ENCODE results near the gene GRK6. TPM values are rescaled to one million over a fixed set of nuclear protein-coding genes. Genes with fewer than 3 reads are reported as not detected.

Gene GRK6
- total and polyA plus RNA-seq, 9 of the 15 experiments (the other 6 are each of a cell fraction or from before 2014, with no cell fraction given): 0.63 to 122 (median 44.5) TPM

DNA sequence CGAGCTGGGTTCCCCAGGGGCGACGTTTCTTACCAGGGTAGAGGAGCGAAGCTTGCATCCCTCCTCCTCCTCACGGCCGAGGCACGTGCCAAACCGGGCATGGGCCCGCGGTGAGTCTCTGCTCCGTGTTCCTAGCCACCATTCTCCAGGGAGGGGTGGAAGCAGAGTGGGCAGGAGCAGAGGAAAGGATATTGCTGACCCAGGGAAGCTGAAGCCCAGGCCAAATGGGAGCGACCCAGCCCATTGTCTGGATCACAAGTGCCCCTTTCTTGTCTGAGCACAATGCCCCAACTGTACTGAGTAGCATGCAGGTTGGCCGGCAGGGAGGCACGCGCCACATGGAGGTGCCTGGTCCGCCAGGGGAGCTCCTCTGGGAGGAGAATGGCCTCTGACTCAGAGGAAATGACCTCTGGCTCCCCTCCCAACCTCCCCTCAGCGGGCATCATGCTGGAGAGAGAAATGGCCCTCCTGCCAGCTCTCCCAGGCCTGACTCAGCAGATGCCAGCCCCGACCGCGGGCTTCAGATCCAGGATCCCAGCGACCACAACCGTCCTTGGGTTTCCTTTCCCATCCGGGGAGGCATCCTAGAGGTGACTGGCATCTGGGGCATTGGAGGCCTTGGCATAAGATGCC lies 21.3 kb downstream of the GRK6 start:
- H3K27me3 ChIP-seq (ENCODE audit: control insufficient read depth in 2 of 2, insufficient read depth in 2 of 2, low read length in 2 of 2): no peaks in the 10 kb centered on the region
- in situ Hi-C loops (cut with MboI): loop anchor here (5.0 kb wide), 1 partner anchor 55 kb away; no protein-coding TSS in a partner anchor
- H2AFZ ChIP-seq (ENCODE audit: low read depth, low read length): no peak overlapping the region
- H3K4me3 ChIP-seq: no peak overlapping the region
- ATAC-seq: no peak
- H3K36me3 ChIP-seq (ENCODE audit: control insufficient read depth, insufficient read depth, low read length): peaks cover 5% of the 10 kb centered on the region; the same call in 1 of the 3 replicates
- 24% methylated on average over 23 of the region's 23 CpGs for WGBS (ENCODE audit: insufficient coverage, low coverage, missing lambda C conversion rate)
- DNase-seq (ENCODE audit: extremely low read depth in 1 of 4, low spot score in 3 of 4): peak in 2 of 4 experiments; percentile 48 to 50
- peak overlapping the region; percentile 23; the same call in 1 of the 2 replicates for H3K4me2 ChIP-seq (ENCODE audit: insufficient read depth, low read length)
- ChIA-PET POLR2A (interaction anchor here (0.6 to 11.8 kb wide), 7 partner anchors 10 to 46 kb away, joined by 3 to 210 read pairs (median 4); partner anchors contain the start of gene GRK6), CTCF (ENCODE audit: low intra/inter-chr PET ratio) (interaction anchor here (1.9 kb wide), 1 partner anchor 44 kb away, joined by 9 read pairs; no protein-coding TSS in a partner anchor)
- peaks cover 3% of the 10 kb centered on the region for H3K9me1 ChIP-seq (ENCODE audit: control insufficient read depth, insufficient read depth, low read length)
- peaks cover 25% of the 10 kb centered on the region for H4K20me1 ChIP-seq (replicated peaks; ENCODE audit: control insufficient read depth, insufficient read depth, low read length)
- H3K9me3 ChIP-seq (replicated peaks; ENCODE audit: control insufficient read depth, insufficient read depth, low read depth, low read length): no peaks in the 10 kb centered on the region
- H3K4me1 ChIP-seq (replicated peaks in 1 of 2; ENCODE audit: control insufficient read depth in 2 of 2, insufficient read depth in 2 of 2, low read length in 2 of 2): peaks cover 19 to 41% of the 10 kb centered on the region in 2 experiments
- H3K9ac ChIP-seq (ENCODE audit: insufficient read depth in 1 of 2, low read depth in 2 of 2, low read length in 2 of 2): peak overlapping the region in 1 of 2 experiments; percentile 95; a peak in 2 of 4 replicates
- no TSS peak for BruUV-seq (replicated peaks)
- no peak for FAIRE-seq
- no peak overlapping the region for H3K27ac ChIP-seq (ENCODE audit: extremely low read depth, low read depth, low read length)
- intact Hi-C loops (cut with micrococcal nuclease): loop anchor here (2.0 kb wide), 1 partner anchor 333 kb away; no protein-coding TSS in a partner anchor
- no peaks in the 10 kb centered on the region for H3K79me2 ChIP-seq (ENCODE audit: control insufficient read depth, insufficient read depth, low read length)
- no peak for TF ChIP-seq FOXA3 (CRISPR knock-in tag; conservative IDR thresholded peaks at IDR 0.05 in 1 of 2, IDR thresholded peaks at IDR 0.05 in 1 of 2)
- TF ChIP-seq, protein P1, sequence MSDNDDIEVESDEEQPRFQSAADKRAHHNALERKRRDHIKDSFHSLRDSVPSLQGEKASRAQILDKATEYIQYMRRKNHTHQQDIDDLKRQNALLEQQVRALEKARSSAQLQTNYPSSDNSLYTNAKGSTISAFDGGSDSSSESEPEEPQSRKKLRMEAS (CRISPR knock-in tag; IDR thresholded peaks at IDR 0.05): peak; percentile 61
- TF ChIP-seq ZBTB26 (CRISPR knock-in tag; IDR thresholded peaks at IDR 0.05): no peak
- no peak for TF ChIP-seq MLX (CRISPR knock-in tag; conservative IDR thresholded peaks at IDR 0.05)
- peak; percentile 78 for TF ChIP-seq BHLHE40 (IDR thresholded peaks at IDR 0.05; ENCODE audit: low read length)
- peak; percentile 24; the same call in 1 of the 2 replicates for TF ChIP-seq EP400 (IDR thresholded peaks at IDR 0.05)
- no peak for TF ChIP-seq SRSF3 (IDR thresholded peaks at IDR 0.05; ENCODE audit: insufficient read depth, low read length)
- TF ChIP-seq CAMTA2 (CRISPR knock-in tag; conservative IDR thresholded peaks at IDR 0.05): no peak
- peak; percentile 45 for TF ChIP-seq SUPT5H (IDR thresholded peaks at IDR 0.05)
- TF ChIP-seq, protein P2, sequence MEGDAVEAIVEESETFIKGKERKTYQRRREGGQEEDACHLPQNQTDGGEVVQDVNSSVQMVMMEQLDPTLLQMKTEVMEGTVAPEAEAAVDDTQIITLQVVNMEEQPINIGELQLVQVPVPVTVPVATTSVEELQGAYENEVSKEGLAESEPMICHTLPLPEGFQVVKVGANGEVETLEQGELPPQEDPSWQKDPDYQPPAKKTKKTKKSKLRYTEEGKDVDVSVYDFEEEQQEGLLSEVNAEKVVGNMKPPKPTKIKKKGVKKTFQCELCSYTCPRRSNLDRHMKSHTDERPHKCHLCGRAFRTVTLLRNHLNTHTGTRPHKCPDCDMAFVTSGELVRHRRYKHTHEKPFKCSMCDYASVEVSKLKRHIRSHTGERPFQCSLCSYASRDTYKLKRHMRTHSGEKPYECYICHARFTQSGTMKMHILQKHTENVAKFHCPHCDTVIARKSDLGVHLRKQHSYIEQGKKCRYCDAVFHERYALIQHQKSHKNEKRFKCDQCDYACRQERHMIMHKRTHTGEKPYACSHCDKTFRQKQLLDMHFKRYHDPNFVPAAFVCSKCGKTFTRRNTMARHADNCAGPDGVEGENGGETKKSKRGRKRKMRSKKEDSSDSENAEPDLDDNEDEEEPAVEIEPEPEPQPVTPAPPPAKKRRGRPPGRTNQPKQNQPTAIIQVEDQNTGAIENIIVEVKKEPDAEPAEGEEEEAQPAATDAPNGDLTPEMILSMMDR (IDR thresholded peaks at IDR 0.05 in 2 of 3, conservative IDR thresholded peaks at IDR 0.05 in 1 of 3; ENCODE audit: insufficient read depth in 2 of 3, low read depth in 1 of 3, low read length in 3 of 3): no peak
- TF ChIP-seq ZNF436 (CRISPR knock-in tag; IDR thresholded peaks at IDR 0.05): no peak
- TF ChIP-seq POLR2A (conservative IDR thresholded peaks at IDR 0.05): peak; percentile 51; the same call in 1 of the 2 replicates
- TF ChIP-seq, protein P3, sequence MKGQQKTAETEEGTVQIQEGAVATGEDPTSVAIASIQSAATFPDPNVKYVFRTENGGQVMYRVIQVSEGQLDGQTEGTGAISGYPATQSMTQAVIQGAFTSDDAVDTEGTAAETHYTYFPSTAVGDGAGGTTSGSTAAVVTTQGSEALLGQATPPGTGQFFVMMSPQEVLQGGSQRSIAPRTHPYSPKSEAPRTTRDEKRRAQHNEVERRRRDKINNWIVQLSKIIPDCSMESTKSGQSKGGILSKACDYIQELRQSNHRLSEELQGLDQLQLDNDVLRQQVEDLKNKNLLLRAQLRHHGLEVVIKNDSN (CRISPR knock-in tag; IDR thresholded peaks at IDR 0.05): peak; percentile 55
- TF ChIP-seq HNRNPL (IDR thresholded peaks at IDR 0.05; ENCODE audit: low read depth, low read length): peak; percentile 65; the same call in 1 of the 2 replicates
- TF ChIP-seq HDAC2 (IDR thresholded peaks at IDR 0.05): no peak
- no peak for TF ChIP-seq SMC3 (conservative IDR thresholded peaks at IDR 0.05; ENCODE audit: insufficient read depth, low read depth, low read length)
- TF ChIP-seq POLR2AphosphoS5 (IDR thresholded peaks at IDR 0.05; ENCODE audit: control insufficient read depth, insufficient read depth, low read depth, low read length): no peak

Measured in K562 (cell line).